B cell (primary cell): ENCODE measurements around the gene PLCD4. TPM values are rescaled to one million over a fixed set of nuclear protein-coding genes. Genes with fewer than 3 reads are reported as not detected.

Experiments
- ATAC-seq: fragments of 200-7000 bp; cut with Tn5 transposase; one replicate; pipeline ENCODE4 v1.10.0; 2021; ENCODE audit warnings: low read depth, mild to moderate bottlenecking, moderate number of reproducible peaks, moderate library complexity
- CTCF ChIA-PET: fragments of 350-600 bp; sonication (Branson Sonifier 250); formaldehyde crosslinking; loops from one replicate; lab custom pipeline; 2021; ENCODE audit warnings: antibody characterized with exemption, inconsistent platforms; lab: Charles Lee
- POLR2A ChIA-PET: fragments of 350-600 bp; sonication (Branson Sonifier 250); formaldehyde crosslinking; loops from one replicate; lab custom pipeline; 2021; ENCODE audit warnings: antibody characterized with exemption; lab: Charles Lee
- DNase-seq: peaks from one replicate; pipeline ENCODE4 v3.0.0; 2013
- H2AFZ ChIP-seq: 2 replicates; pipeline ENCODE4 v1.6.1; 2012; ENCODE audit warnings: mild to moderate bottlenecking, low read depth, low read length; ENCODE audit not compliant: insufficient read depth, poor library complexity, severe bottlenecking
- H3K27ac ChIP-seq, 2 donors: 1 replicate in 1 of 2; 2 replicates in 1 of 2; pipeline ENCODE4 v1.5.1; 2012 to 2013; ENCODE audit warnings: low read length in 2 of 2, mild to moderate bottlenecking in 2 of 2, moderate library complexity in 1 of 2
- H3K27me3 ChIP-seq, 4 experiments: fragments of 200-600 bp in 1 of 4; sonication (generic) in 1 of 4; replicated peaks in 1 of 4; 1 replicate in 2 of 4; 2 replicates in 2 of 4; pipeline versions ENCODE4 v1.6.1 to v1.7.0; 2013 to 2016; ENCODE audit warnings: low read length in 3 of 4, mild to moderate bottlenecking in 2 of 4, mixed read lengths in 1 of 4, moderate library complexity in 1 of 4; ENCODE audit not compliant: insufficient read depth in 4 of 4, control insufficient read depth in 3 of 4; ENCODE audit errors: control extremely low read depth in 1 of 4
- H3K36me3 ChIP-seq, 2 experiments: replicated peaks in 1 of 2; 1 replicate in 1 of 2; 2 replicates in 1 of 2; pipeline versions ENCODE4 v1.6.1 to v1.7.1; 2013; ENCODE audit warnings: low read length in 1 of 2; ENCODE audit not compliant: insufficient read depth in 2 of 2, control insufficient read depth in 1 of 2; ENCODE audit errors: control extremely low read depth in 1 of 2, extremely low read depth in 1 of 2
- H3K4me1 ChIP-seq, 2 donors: fragments of 200-600 bp in 1 of 2; sonication (generic) in 1 of 2; 1 replicate in 1 of 2; 2 replicates in 1 of 2; pipeline versions ENCODE4 v1.5.1 to v1.6.1; 2013 to 2017; ENCODE audit warnings: low read length in 2 of 2; ENCODE audit not compliant: control insufficient read depth in 2 of 2, insufficient read depth in 2 of 2
- H3K4me2 ChIP-seq: replicated peaks from 2 replicates; pipeline ENCODE3; 2012; ENCODE audit warnings: mild to moderate bottlenecking, low read depth, low read length; ENCODE audit not compliant: poor library complexity, severe bottlenecking
- H3K4me3 ChIP-seq, 5 experiments: fragments of 200-600 bp in 1 of 5; sonication (generic) in 1 of 5; 1 replicate in 3 of 5; 2 replicates in 2 of 5; pipeline versions ENCODE4 v1.5.1 to v1.7.0; 2011 to 2016; ENCODE audit warnings: low read length in 4 of 5, mild to moderate bottlenecking in 4 of 5, low read depth in 2 of 5, control low read depth in 1 of 5, moderate library complexity in 1 of 5; ENCODE audit not compliant: insufficient read depth in 1 of 5; ENCODE audit errors: control extremely low read depth in 1 of 5, extremely low read depth in 1 of 5
- H3K79me2 ChIP-seq: fragments of 200-600 bp; sonication (generic); one replicate; pipeline ENCODE4 v1.6.0; 2016; ENCODE audit warnings: low read length; ENCODE audit not compliant: control insufficient read depth, insufficient read depth
- H3K9ac ChIP-seq: fragments of 200-600 bp; sonication (generic); 2 replicates; pipeline ENCODE4 v1.6.1; 2017; ENCODE audit warnings: mild to moderate bottlenecking, low read length, moderate library complexity
- H3K9me3 ChIP-seq, 3 donors: one replicate each; pipeline versions ENCODE4 v1.6.1 to v1.7.1; 2013; ENCODE audit warnings: low read length in 2 of 3; ENCODE audit not compliant: control insufficient read depth in 2 of 3, insufficient read depth in 1 of 3; ENCODE audit errors: control extremely low read depth in 1 of 3
- H4K20me1 ChIP-seq: 2 replicates; pipeline ENCODE4 v1.6.0; 2012; ENCODE audit warnings: mild to moderate bottlenecking, low read length; ENCODE audit not compliant: insufficient read depth, control insufficient read depth, poor library complexity, severe bottlenecking
- H3K27ac Mint-ChIP-seq: one replicate; pipeline ENCODE4 v1.8.0; 2021; ENCODE audit warnings: mixed read lengths
- H3K27me3 Mint-ChIP-seq: one replicate; pipeline ENCODE4 v1.8.0; 2021; ENCODE audit warnings: mixed read lengths
- H3K4me1 Mint-ChIP-seq: one replicate; pipeline ENCODE4 v1.8.0; 2021; ENCODE audit warnings: mixed read lengths
- H3K4me3 Mint-ChIP-seq: one replicate; pipeline ENCODE4 v1.8.0; 2021; ENCODE audit warnings: mixed read lengths
- H3K9me3 Mint-ChIP-seq: one replicate; pipeline ENCODE4 v1.8.0; 2022; ENCODE audit warnings: mixed read lengths; ENCODE audit not compliant: insufficient read depth
- EZH2 ChIP-seq: IDR thresholded peaks from 2 replicates; pipeline ENCODE4 v1.6.1; 2012; ENCODE audit warnings: borderline replicate concordance, low read depth, mild to moderate bottlenecking, moderate library complexity, low read length; ENCODE audit not compliant: insufficient read depth, poor library complexity, severe bottlenecking
- WGBS: methylation state at CpG from one replicate; pipeline ENCODE4 v1.1.5; 2013; ENCODE audit warnings: missing lambda C conversion rate; ENCODE audit not compliant: insufficient coverage; 5-methylcytosine and 5-hydroxymethylcytosine counted together
- intact Hi-C: fragments of 100-400 bp; cut with micrococcal nuclease; formaldehyde crosslinking; loops from one replicate; pipeline ENCODE4 v1.10.0; 2022
- polyA plus RNA-seq: library from polyadenylated mRNA; depleted of rRNA; stranded (reverse); fragments of >200 nt; gene quantifications from 2 replicates; pipeline ENCODE4 v1.2.3, GENCODE V29; 2012
- total RNA-seq, 2 donors: library from RNA; stranded (reverse); fragments of 120-200 nt in 1 of 2; gene quantifications; 1 replicate in 1 of 2; 2 replicates in 1 of 2; pipeline versions ENCODE4 v1.2.3 to v1.2.4, GENCODE V29; 2013 to 2022
- TF ChIP-seq, protein P1 (sequence below): fragments of 200-600 bp; IDR thresholded peaks from one replicate; pipeline ENCODE4 v1.8.0; 2022; ENCODE audit warnings: antibody characterized with exemption, mild to moderate bottlenecking

The PLCD4 gene
- total and polyA plus RNA-seq, 2 donors (not counting 1 experiment from before 2014, with no cell fraction given): 0.25 to 0.62 TPM

DNA sequence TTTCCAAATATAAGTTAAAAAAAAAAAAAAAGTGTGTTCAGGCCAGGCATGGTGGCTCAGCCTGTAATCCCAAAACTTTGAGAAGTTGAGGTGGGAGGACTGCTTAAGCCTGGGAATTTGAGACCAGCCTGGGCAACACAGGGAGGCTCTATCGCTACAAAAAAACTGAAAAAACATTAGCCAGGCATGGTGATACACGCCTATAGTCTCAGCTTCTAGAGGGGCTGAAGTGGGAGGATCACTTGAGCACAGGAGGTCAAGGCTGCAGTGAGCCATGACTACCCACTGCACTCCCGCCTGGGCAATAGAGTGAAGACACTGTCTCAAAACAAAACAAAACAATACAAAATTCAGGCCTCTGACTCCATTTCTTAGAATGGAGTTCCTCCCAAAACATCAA is 48.7 kb upstream of the PLCD4 start:
- WGBS: 100% methylated on average over 2 of the region's 3 CpGs
- Histone ChIP-seq H3K4me3 (no peak overlapping the region), H4K20me1 (no peaks in the 10 kb centered on the region), H3K79me2 (peaks cover 29% of the 10 kb centered on the region), H3K4me2 (no peak overlapping the region), H2AFZ (no peak overlapping the region), H3K9me3 (no peaks in the 10 kb centered on the region), H3K4me1 (no peaks in the 10 kb centered on the region), H3K27me3 (no peaks in the 10 kb centered on the region), H3K27ac (no peak overlapping the region), H3K36me3 (peaks cover 0 to 44% of the 10 kb centered on the region in 2 experiments), H3K9ac (no peak overlapping the region)
- Mint-ChIP-seq H3K9me3 (no peaks in the 10 kb centered on the region), H3K4me1 (peaks cover 4% of the 10 kb centered on the region), H3K27ac (no peak overlapping the region), H3K27me3 (no peaks in the 10 kb centered on the region), H3K4me3 (no peak overlapping the region)
- ATAC-seq (no peak), DNase-seq (no peak)
- POLR2A ChIA-PET: no interaction called here
- TF ChIP-seq, protein P1, sequence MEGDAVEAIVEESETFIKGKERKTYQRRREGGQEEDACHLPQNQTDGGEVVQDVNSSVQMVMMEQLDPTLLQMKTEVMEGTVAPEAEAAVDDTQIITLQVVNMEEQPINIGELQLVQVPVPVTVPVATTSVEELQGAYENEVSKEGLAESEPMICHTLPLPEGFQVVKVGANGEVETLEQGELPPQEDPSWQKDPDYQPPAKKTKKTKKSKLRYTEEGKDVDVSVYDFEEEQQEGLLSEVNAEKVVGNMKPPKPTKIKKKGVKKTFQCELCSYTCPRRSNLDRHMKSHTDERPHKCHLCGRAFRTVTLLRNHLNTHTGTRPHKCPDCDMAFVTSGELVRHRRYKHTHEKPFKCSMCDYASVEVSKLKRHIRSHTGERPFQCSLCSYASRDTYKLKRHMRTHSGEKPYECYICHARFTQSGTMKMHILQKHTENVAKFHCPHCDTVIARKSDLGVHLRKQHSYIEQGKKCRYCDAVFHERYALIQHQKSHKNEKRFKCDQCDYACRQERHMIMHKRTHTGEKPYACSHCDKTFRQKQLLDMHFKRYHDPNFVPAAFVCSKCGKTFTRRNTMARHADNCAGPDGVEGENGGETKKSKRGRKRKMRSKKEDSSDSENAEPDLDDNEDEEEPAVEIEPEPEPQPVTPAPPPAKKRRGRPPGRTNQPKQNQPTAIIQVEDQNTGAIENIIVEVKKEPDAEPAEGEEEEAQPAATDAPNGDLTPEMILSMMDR: no peak
- CTCF ChIA-PET: no interaction called here
- intact Hi-C loops: no loop called here

DNA sequence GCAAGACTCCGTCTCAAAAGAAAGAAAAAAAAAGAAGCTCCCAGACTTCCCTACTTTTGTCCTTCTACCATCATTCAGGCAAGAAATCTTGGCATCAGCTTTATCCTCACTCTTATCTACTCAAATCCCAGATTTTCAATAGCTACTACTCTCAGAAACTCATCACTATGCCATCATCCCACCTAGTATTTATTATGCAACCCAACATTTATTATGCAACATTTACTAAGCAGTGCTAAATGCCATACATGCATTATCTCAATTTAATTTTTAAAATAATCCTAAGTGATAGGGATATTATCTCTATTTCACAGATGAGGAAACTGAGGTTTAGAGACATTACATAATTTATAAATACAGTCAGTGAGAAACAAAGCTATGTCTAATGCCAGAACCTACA is 43.6 kb upstream of the PLCD4 start:
- Histone ChIP-seq H3K9me3 (no peaks in the 10 kb centered on the region), H3K36me3 (peaks cover 0 to 29% of the 10 kb centered on the region in 2 experiments), H3K4me1 (peaks cover 9 to 10% of the 10 kb centered on the region in 2 donors), H3K4me2 (no peak overlapping the region), H3K27ac (no peak overlapping the region), H2AFZ (no peak overlapping the region), H3K9ac (no peak overlapping the region), H3K79me2 (peaks cover 65% of the 10 kb centered on the region), H3K27me3 (no peaks in the 10 kb centered on the region), H3K4me3 (no peak overlapping the region), H4K20me1 (no peaks in the 10 kb centered on the region)
- H3K27ac Mint-ChIP-seq: no peak overlapping the region
- TF ChIP-seq EZH2: no peak
- TF ChIP-seq, protein P1: no peak
- POLR2A ChIA-PET: no interaction called here
- WGBS: 100% methylated on average over 1 of the region's 1 CpG
- H3K4me3 Mint-ChIP-seq: no peak overlapping the region
- no peak for ATAC-seq
- DNase-seq: no peak
- intact Hi-C loops: no loop called here
- H3K27me3 Mint-ChIP-seq: no peaks in the 10 kb centered on the region
- no peaks in the 10 kb centered on the region for H3K9me3 Mint-ChIP-seq
- CTCF ChIA-PET: no interaction called here
- H3K4me1 Mint-ChIP-seq: peaks cover 29% of the 10 kb centered on the region
